IMR-90 (cell line): ENCODE results near the gene GMCL2.

ENCODE experiments used
- BHLHE40 ChIP-seq: fragments of 150-350 bp; IDR thresholded peaks from 2 replicates; pipeline ENCODE4 v1.6.1; 2016; ENCODE audit warnings: mild to moderate bottlenecking, low read depth, low read length
- CTCF ChIP-seq: conservative IDR thresholded peaks from 2 replicates; pipeline ENCODE4 v1.5.1; 2012; ENCODE audit warnings: mild to moderate bottlenecking, low read depth, low read length, improper control_type of control experiment
- RAD21 ChIP-seq: IDR thresholded peaks from 2 replicates; pipeline ENCODE4 v1.6.1; 2012; ENCODE audit warnings: low read length, improper control_type of control experiment

DNA sequence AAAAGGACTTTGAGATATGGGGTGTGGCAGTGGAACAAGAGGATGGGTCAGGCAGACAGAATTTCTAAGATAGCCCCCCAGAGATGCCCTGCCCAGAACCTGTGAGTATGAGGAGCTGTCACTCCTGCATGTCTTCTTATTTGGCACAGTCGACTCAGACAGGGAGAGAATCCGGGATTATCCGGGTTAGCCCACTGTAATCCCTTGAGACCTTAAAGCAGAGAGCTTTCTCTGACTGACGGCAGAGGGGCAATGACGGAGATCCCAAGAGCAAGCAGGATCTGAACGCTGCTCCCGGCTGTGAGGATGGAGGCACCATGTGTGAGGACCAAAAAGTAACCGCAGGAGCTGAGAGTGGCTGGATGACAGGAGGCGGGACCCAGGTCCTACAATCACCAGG lies 24.7 kb downstream of the GMCL2 start:
- no peak for TF ChIP-seq RAD21
- no peak for TF ChIP-seq CTCF
- no peak for TF ChIP-seq BHLHE40
